ENCODE data around the gene MNAT1.

The MNAT1 gene

DNA sequence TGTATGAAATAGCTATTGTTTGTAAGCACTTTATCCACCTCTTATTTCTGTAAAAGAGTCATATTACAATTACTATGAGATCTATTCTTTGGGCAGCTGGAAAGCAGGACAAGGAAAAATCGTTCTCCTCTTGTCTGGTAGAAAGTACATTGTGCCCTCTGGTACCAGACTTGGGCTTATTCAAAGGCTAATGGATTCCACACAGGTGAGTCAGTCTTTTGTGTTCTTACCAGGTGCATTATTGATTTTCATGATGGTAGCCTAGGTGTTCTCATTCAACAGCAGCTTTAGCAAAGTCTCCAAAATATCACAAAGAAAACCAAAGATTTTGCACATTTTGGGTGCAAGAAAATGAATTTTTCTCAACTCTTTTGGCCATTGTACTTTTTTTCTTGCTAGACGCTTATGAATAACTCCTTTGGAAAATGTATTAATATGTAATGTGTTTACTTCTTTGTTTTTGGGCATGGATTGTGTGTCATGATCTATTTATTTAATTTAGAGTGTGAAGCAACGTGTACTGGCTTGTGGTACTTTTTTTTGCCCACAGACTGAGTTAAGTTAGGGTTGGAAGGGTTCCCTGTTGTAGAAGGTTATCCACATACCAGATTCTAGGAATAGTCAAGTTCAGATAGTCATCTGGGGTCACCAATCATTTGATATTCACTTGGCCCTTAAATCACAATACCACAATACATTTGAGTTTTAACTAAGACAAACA, 26.2 kb downstream of the MNAT1 start:
- Mint-ChIP-seq H3K4me1 (peaks cover 30% of the 10 kb centered on the region), H3K4me3 (no peak overlapping the region), H3K36me3 (ENCODE audit: low read depth) (peaks cover 11% of the 10 kb centered on the region), H3K27ac (no peak overlapping the region), H3K9me3 (no peaks in the 10 kb centered on the region), H3K27me3 (ENCODE audit: low read depth, poor library complexity) (no peaks in the 10 kb centered on the region)
- TF ChIP-seq, protein P1, sequence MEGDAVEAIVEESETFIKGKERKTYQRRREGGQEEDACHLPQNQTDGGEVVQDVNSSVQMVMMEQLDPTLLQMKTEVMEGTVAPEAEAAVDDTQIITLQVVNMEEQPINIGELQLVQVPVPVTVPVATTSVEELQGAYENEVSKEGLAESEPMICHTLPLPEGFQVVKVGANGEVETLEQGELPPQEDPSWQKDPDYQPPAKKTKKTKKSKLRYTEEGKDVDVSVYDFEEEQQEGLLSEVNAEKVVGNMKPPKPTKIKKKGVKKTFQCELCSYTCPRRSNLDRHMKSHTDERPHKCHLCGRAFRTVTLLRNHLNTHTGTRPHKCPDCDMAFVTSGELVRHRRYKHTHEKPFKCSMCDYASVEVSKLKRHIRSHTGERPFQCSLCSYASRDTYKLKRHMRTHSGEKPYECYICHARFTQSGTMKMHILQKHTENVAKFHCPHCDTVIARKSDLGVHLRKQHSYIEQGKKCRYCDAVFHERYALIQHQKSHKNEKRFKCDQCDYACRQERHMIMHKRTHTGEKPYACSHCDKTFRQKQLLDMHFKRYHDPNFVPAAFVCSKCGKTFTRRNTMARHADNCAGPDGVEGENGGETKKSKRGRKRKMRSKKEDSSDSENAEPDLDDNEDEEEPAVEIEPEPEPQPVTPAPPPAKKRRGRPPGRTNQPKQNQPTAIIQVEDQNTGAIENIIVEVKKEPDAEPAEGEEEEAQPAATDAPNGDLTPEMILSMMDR (IDR thresholded peaks at IDR 0.05) = no peak
- DNase-seq = no peak

DNA sequence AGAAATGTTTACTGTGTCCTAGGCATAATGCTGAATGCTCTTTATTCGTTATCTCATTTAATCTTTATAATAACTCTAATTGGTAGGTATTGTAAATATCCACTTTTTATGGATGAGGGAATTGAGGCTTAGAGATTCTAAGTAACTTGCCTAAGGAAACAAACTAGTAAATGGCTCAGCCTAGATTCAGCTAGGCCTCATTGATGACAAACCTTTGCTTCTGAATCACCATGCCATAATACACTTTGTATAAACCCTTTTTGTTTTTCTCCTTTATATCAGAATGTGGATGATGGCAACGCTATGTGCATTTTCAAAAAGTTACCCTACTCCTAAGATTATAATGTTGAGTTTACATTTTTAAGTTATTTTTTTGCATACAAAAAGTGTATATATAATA, 34.0 kb downstream of the MNAT1 start:
- TF ChIP-seq, protein P1 (IDR thresholded peaks at IDR 0.05) = no peak
- H3K27ac Mint-ChIP-seq = no peak overlapping the region
- no peak for DNase-seq

DNA sequence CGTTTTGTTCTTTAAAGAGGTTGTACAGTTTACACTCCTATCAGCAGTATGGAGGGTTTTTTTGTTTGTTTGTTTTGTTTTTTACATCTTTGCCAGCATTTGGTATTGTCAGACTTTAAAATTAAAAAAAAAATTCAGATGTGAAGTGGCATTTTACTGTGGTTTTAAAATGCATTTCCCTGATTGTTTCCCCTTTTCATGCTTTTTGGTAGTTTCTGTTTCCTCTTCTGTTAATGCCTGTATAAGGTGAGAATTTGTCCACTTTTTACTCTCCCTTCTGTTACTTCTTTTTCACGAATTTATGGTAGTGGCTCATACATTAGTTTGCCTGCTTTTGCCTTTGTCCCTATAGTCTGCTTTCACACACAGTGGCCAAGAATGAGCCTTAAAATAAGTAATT, 36.6 kb downstream of the MNAT1 start:
- no peaks in the 10 kb centered on the region for H3K4me1 Mint-ChIP-seq
- H3K9me3 Mint-ChIP-seq = no peaks in the 10 kb centered on the region
- DNase-seq = no peak
- H3K4me3 Mint-ChIP-seq = no peak overlapping the region
- no peaks in the 10 kb centered on the region for H3K27me3 Mint-ChIP-seq (ENCODE audit: low read depth, poor library complexity)
- no peak overlapping the region for H3K27ac Mint-ChIP-seq
- peaks cover 12% of the 10 kb centered on the region for H3K36me3 Mint-ChIP-seq (ENCODE audit: low read depth)
- TF ChIP-seq, protein P1 (IDR thresholded peaks at IDR 0.05) = no peak

More for the DNA sequence above, 34.0 kb downstream of the MNAT1 start:
- Mint-ChIP-seq H3K27me3 (ENCODE audit: low read depth, poor library complexity) (no peaks in the 10 kb centered on the region), H3K36me3 (ENCODE audit: low read depth) (peaks cover 18% of the 10 kb centered on the region), H3K4me3 (no peak overlapping the region), H3K4me1 (no peaks in the 10 kb centered on the region), H3K9me3 (no peaks in the 10 kb centered on the region)

DNA sequence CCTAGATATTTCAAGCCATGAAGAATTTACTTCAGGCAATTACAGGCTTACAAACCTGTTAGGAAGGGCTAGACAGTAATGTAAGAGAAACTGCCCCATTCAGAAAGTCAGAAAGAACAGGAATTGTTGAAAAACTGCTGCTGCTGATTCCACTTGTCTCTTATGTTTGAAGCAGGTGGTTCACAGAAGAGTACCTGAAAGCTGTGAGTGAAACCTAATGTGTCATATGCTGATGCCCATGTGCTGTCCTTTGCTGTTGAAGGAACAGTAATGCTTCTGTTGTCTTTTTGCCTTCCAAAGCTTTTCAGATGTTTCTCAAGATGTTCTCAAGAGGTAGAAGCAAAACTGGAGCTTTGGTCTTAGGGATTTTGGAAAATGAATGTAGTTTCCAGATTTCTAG, 39.0 kb downstream of the MNAT1 start:
- H3K4me1 Mint-ChIP-seq = no peaks in the 10 kb centered on the region
- H3K36me3 Mint-ChIP-seq (ENCODE audit: low read depth) = peaks cover 3% of the 10 kb centered on the region
- no peak overlapping the region for H3K27ac Mint-ChIP-seq
- TF ChIP-seq, protein P1 (IDR thresholded peaks at IDR 0.05) = no peak
- no peaks in the 10 kb centered on the region for H3K27me3 Mint-ChIP-seq (ENCODE audit: low read depth, poor library complexity)
- no peaks in the 10 kb centered on the region for H3K9me3 Mint-ChIP-seq
- no peak for DNase-seq
- H3K4me3 Mint-ChIP-seq = no peak overlapping the region

DNA sequence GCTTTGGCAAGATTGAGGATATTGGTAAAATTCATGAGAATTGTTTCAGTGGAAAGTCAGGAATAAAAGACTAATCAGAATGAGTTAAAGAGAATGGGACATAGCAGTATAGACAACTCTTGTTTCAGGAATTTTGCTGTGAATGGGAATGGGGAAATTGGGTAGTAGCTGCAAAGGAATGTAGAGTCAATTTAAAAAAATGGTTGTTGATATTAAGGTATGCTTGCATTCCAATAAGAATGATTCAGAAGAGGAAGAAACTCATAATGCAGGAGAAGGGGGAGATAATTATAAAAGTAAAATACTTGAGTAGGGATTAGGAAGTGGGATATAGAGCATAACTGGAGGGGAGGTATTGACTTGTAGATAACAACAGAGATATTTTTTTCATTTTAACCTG, 40.7 kb downstream of the MNAT1 start:
- no peaks in the 10 kb centered on the region for H3K27me3 Mint-ChIP-seq (ENCODE audit: low read depth, poor library complexity)

More for the DNA sequence above, 40.7 kb downstream of the MNAT1 start:
- peaks cover 9% of the 10 kb centered on the region for H3K36me3 Mint-ChIP-seq (ENCODE audit: low read depth)
- TF ChIP-seq, protein P1 (IDR thresholded peaks at IDR 0.05) = no peak
- no peaks in the 10 kb centered on the region for H3K9me3 Mint-ChIP-seq
- H3K27ac Mint-ChIP-seq = no peak overlapping the region
- no peak for DNase-seq
- no peaks in the 10 kb centered on the region for H3K4me1 Mint-ChIP-seq
- no peak overlapping the region for H3K4me3 Mint-ChIP-seq
